HUES64 (cell line): ENCODE data around the gene MTHFD2L.

ENCODE experiments used
- H3K27ac ChIP-seq: 2 replicates; pipeline ENCODE4 v1.7.0; 2013; ENCODE audit warnings: low read depth, low read length, inconsistent platforms
- H3K27me3 ChIP-seq: 2 replicates; pipeline ENCODE4 v1.6.1; 2013; ENCODE audit warnings: mild to moderate bottlenecking, low read length; ENCODE audit not compliant: insufficient read depth
- H3K36me3 ChIP-seq: 2 replicates; pipeline ENCODE4 v1.6.1; 2013; ENCODE audit warnings: mild to moderate bottlenecking, low read length; ENCODE audit not compliant: insufficient read depth
- H3K4me1 ChIP-seq: 2 replicates; pipeline ENCODE4 v1.6.1; 2013; ENCODE audit warnings: mild to moderate bottlenecking, low read length, moderate library complexity; ENCODE audit not compliant: insufficient read depth
- H3K4me3 ChIP-seq: 2 replicates; pipeline ENCODE4 v1.5.1; 2013; ENCODE audit warnings: mild to moderate bottlenecking, low read length, moderate library complexity
- H3K9ac ChIP-seq: 2 replicates; pipeline ENCODE4 v1.6.1; 2013; ENCODE audit warnings: mild to moderate bottlenecking, low read depth, low read length
- H3K9me3 ChIP-seq: 2 replicates; pipeline ENCODE4 v1.6.1; 2013; ENCODE audit warnings: low read depth, low read length; ENCODE audit not compliant: insufficient read depth
- WGBS: fragments of 150-250, 120-280 bp; methylation state at CpG from one replicate; pipeline ENCODE4 v1.1.7; 2013; ENCODE audit warnings: missing lambda C conversion rate; 5-methylcytosine and 5-hydroxymethylcytosine counted together

The MTHFD2L gene

GRCh38 chr4:74254386-74254785 lies 96.5 kb downstream of the MTHFD2L start:
- no peaks in the 10 kb centered on the region for H3K36me3 ChIP-seq
- no peak overlapping the region for H3K27ac ChIP-seq
- H3K4me1 ChIP-seq = no peaks in the 10 kb centered on the region
- WGBS = 100% methylated on average over 1 of the region's 1 CpG
- H3K9ac ChIP-seq = no peak overlapping the region
- no peaks in the 10 kb centered on the region for H3K27me3 ChIP-seq
- no peak overlapping the region for H3K4me3 ChIP-seq
- peaks cover 21% of the 10 kb centered on the region for H3K9me3 ChIP-seq

- WGBS = no CpG with 5 or more reads among the region's 1 CpG
- Histone ChIP-seq H3K36me3 (no peaks in the 10 kb centered on the region), H3K4me1 (no peaks in the 10 kb centered on the region), H3K4me3 (no peak overlapping the region), H3K27me3 (no peaks in the 10 kb centered on the region), H3K27ac (no peak overlapping the region), H3K9me3 (peaks cover 21% of the 10 kb centered on the region), H3K9ac (no peak overlapping the region)
Measured at GRCh38 chr4:74255096-74255495, 97.2 kb downstream of the MTHFD2L start.

- H3K9ac ChIP-seq = no peak overlapping the region
- WGBS = 100% methylated on average over 1 of the region's 1 CpG
- H3K4me1 ChIP-seq = no peaks in the 10 kb centered on the region
- 0 out of 2 replicates have a peak, but pooled peaks cover 3% of the 10 kb centered on the region for H3K9me3 ChIP-seq
- H3K27ac ChIP-seq = no peak overlapping the region
- H3K4me3 ChIP-seq = no peak overlapping the region
- H3K27me3 ChIP-seq = no peaks in the 10 kb centered on the region
- no peaks in the 10 kb centered on the region for H3K36me3 ChIP-seq
Measured at GRCh38 chr4:74258963-74259362, 101.0 kb downstream of the MTHFD2L start.

GRCh38 chr4:74260036-74260435 lies 102.1 kb downstream of the MTHFD2L start:
- no peak overlapping the region for H3K27ac ChIP-seq
- no peaks in the 10 kb centered on the region for H3K27me3 ChIP-seq
- H3K4me3 ChIP-seq = no peak overlapping the region
- no peaks in the 10 kb centered on the region for H3K4me1 ChIP-seq
- no peaks in the 10 kb centered on the region for H3K36me3 ChIP-seq
- H3K9ac ChIP-seq = no peak overlapping the region
- no peaks in the 10 kb centered on the region for H3K9me3 ChIP-seq
- 100% methylated on average over 1 of the region's 1 CpG for WGBS

GRCh38 chr4:74262522-74262921 lies 104.6 kb downstream of the MTHFD2L start:
- Histone ChIP-seq H3K36me3 (no peaks in the 10 kb centered on the region), H3K9me3 (no peaks in the 10 kb centered on the region), H3K27ac (no peak overlapping the region), H3K4me3 (no peak overlapping the region), H3K27me3 (no peaks in the 10 kb centered on the region), H3K9ac (no peak overlapping the region), H3K4me1 (no peaks in the 10 kb centered on the region)

GRCh38 chr4:74263551-74263950 lies 105.6 kb downstream of the MTHFD2L start:
- Histone ChIP-seq H3K9ac (no peak overlapping the region), H3K4me3 (no peak overlapping the region), H3K9me3 (no peaks in the 10 kb centered on the region), H3K27ac (no peak overlapping the region), H3K36me3 (no peaks in the 10 kb centered on the region), H3K4me1 (no peaks in the 10 kb centered on the region), H3K27me3 (no peaks in the 10 kb centered on the region)

GRCh38 chr4:74266081-74266480 lies 108.2 kb downstream of the MTHFD2L start:
- H3K4me3 ChIP-seq = no peak overlapping the region
- no peak overlapping the region for H3K27ac ChIP-seq
- H3K9ac ChIP-seq = no peak overlapping the region
- no peaks in the 10 kb centered on the region for H3K9me3 ChIP-seq
- H3K36me3 ChIP-seq = no peaks in the 10 kb centered on the region
- no peaks in the 10 kb centered on the region for H3K4me1 ChIP-seq
- H3K27me3 ChIP-seq = no peaks in the 10 kb centered on the region

- Histone ChIP-seq H3K9me3 (no peaks in the 10 kb centered on the region), H3K4me1 (no peaks in the 10 kb centered on the region), H3K36me3 (no peaks in the 10 kb centered on the region), H3K4me3 (no peak overlapping the region), H3K27ac (no peak overlapping the region), H3K27me3 (no peaks in the 10 kb centered on the region), H3K9ac (no peak overlapping the region)
Measured at GRCh38 chr4:74267998-74268606, 110.2 kb downstream of the MTHFD2L start.

GRCh38 chr4:74268643-74269042 lies 110.7 kb downstream of the MTHFD2L start:
- H3K9ac ChIP-seq = no peak overlapping the region
- no peaks in the 10 kb centered on the region for H3K27me3 ChIP-seq
- H3K4me1 ChIP-seq = no peaks in the 10 kb centered on the region
- no peak overlapping the region for H3K27ac ChIP-seq
- H3K9me3 ChIP-seq = no peaks in the 10 kb centered on the region
- WGBS = 100% methylated on average over 1 of the region's 2 CpGs
- no peak overlapping the region for H3K4me3 ChIP-seq
- H3K36me3 ChIP-seq = no peaks in the 10 kb centered on the region

- WGBS = 92% methylated on average over 3 of the region's 3 CpGs
- Histone ChIP-seq H3K4me3 (no peak overlapping the region), H3K4me1 (no peaks in the 10 kb centered on the region), H3K27me3 (no peaks in the 10 kb centered on the region), H3K27ac (no peak overlapping the region), H3K36me3 (no peaks in the 10 kb centered on the region), H3K9me3 (no peaks in the 10 kb centered on the region), H3K9ac (no peak overlapping the region)
Measured at GRCh38 chr4:74278490-74278889, 120.6 kb downstream of the MTHFD2L start.

- no peaks in the 10 kb centered on the region for H3K9me3 ChIP-seq
- H3K27ac ChIP-seq = no peak overlapping the region
- H3K27me3 ChIP-seq = no peaks in the 10 kb centered on the region
- H3K9ac ChIP-seq = no peak overlapping the region
- H3K4me1 ChIP-seq = no peaks in the 10 kb centered on the region
- no peak overlapping the region for H3K4me3 ChIP-seq
- WGBS = 92% methylated on average over 3 of the region's 3 CpGs
- no peaks in the 10 kb centered on the region for H3K36me3 ChIP-seq
Measured at GRCh38 chr4:74279716-74280115, 121.8 kb downstream of the MTHFD2L start.

- H3K4me3 ChIP-seq = no peak overlapping the region
- H3K9ac ChIP-seq = no peak overlapping the region
- no peaks in the 10 kb centered on the region for H3K4me1 ChIP-seq
- H3K36me3 ChIP-seq = no peaks in the 10 kb centered on the region
- H3K9me3 ChIP-seq = no peaks in the 10 kb centered on the region
- H3K27ac ChIP-seq = no peak overlapping the region
- no peaks in the 10 kb centered on the region for H3K27me3 ChIP-seq
Measured at GRCh38 chr4:74282926-74283325, 125.0 kb downstream of the MTHFD2L start.
